ENCODE data around the gene UVSSA. TPM values are rescaled to one million over a fixed set of nuclear protein-coding genes. Genes with fewer than 3 reads are reported as not detected.
A peak's percentile ranks its signal among the peaks of the same experiment; 100 is the strongest.

Gene UVSSA
- total RNA-seq, 1 donor from 2014 or later = 5.9 TPM

DNA sequence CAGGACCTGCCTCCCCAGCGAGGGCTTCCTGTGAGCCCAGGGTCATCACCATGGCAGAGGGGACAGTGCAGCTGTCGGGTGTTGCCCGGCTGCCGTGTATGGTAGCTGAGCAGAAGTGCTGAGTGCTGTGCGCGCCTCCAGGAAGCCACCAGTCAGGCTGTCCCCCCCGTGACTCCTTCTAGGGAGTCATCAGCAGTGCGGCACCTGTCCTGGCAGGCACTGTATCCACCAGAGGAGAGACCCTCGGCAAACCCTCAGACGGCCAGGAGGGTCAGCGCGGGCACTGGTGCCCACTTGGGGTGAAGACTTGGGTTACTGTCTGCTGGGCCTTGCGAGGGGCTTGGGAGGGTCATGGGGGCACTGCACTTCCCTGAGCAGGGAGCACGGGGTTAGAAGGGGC, 8.4 kb downstream of the UVSSA start:
- H3K36me3 ChIP-seq = peaks cover 30% of the 10 kb centered on the region
- TF ChIP-seq, protein P1, sequence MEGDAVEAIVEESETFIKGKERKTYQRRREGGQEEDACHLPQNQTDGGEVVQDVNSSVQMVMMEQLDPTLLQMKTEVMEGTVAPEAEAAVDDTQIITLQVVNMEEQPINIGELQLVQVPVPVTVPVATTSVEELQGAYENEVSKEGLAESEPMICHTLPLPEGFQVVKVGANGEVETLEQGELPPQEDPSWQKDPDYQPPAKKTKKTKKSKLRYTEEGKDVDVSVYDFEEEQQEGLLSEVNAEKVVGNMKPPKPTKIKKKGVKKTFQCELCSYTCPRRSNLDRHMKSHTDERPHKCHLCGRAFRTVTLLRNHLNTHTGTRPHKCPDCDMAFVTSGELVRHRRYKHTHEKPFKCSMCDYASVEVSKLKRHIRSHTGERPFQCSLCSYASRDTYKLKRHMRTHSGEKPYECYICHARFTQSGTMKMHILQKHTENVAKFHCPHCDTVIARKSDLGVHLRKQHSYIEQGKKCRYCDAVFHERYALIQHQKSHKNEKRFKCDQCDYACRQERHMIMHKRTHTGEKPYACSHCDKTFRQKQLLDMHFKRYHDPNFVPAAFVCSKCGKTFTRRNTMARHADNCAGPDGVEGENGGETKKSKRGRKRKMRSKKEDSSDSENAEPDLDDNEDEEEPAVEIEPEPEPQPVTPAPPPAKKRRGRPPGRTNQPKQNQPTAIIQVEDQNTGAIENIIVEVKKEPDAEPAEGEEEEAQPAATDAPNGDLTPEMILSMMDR (IDR thresholded peaks at IDR 0.05; ENCODE audit: borderline replicate concordance) = no peak
- H3K27me3 ChIP-seq (ENCODE audit: low read depth) = no peaks in the 10 kb centered on the region
- peaks cover 6% of the 10 kb centered on the region for H3K4me1 ChIP-seq
- intact Hi-C loops (cut with micrococcal nuclease) = loop anchor here (10.0 kb wide), 2 partner anchors 279 to 369 kb away; partner anchors contain the start of genes TACC3 and TMEM129
- no peaks in the 10 kb centered on the region for H3K9me3 ChIP-seq (replicated peaks)
- no peak for DNase-seq
- H3K27ac ChIP-seq (replicated peaks) = no peak overlapping the region
- no peak overlapping the region for H3K4me3 ChIP-seq

DNA sequence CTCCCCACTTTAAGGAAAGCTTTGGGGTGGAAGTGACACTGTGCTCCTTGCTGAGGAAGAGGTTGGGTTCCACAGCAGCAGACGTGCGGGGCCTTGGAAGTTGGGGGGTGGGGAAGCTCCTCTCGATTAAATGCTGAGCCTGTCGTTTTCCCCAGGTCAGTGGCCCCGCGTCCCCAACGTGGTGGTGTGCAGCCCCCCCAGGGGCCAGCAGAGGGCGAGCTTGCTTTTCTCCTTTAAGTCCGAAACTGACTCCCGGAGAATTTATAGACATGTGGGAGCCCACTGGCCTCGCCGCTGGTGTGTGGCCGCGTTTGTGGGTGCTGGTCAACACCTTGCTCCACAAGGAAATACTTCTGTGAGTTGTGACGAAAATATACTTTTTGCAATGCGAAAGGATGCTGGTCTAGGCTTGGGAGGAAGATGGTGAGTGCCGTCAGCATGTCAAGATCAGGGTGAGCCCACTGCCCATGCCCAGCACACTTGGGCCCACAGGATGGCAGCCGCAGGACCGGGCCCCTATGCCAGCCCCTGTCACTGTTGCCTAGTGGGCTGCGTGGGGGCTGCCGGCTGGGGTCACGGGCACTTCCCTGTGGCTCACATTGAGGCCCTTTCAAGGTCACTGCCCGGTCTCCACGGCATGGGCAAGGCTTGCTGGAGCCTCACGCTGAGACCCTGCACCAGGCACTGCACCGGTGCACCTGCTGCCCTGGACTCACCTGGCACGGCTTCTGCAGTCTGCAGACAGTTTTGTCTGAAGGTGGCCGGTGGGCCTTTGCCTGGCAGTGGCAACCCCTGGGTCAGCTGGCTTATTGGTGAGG, 9.4 kb downstream of the UVSSA start:
- Histone ChIP-seq H3K36me3 (peaks cover 30% of the 10 kb centered on the region), H3K4me3 (no peak overlapping the region), H3K27ac (replicated peaks) (no peak overlapping the region), H3K9me3 (replicated peaks) (no peaks in the 10 kb centered on the region), H3K4me1 (peaks cover 6% of the 10 kb centered on the region), H3K27me3 (ENCODE audit: low read depth) (no peaks in the 10 kb centered on the region)
- TF ChIP-seq, protein P1 (IDR thresholded peaks at IDR 0.05; ENCODE audit: borderline replicate concordance) = peak; percentile 91
- DNase-seq = peak; percentile 64
- intact Hi-C loops (cut with micrococcal nuclease) = loop anchor here (10.0 kb wide), 2 partner anchors 278 to 368 kb away; partner anchors contain the start of genes TACC3 and TMEM129

DNA sequence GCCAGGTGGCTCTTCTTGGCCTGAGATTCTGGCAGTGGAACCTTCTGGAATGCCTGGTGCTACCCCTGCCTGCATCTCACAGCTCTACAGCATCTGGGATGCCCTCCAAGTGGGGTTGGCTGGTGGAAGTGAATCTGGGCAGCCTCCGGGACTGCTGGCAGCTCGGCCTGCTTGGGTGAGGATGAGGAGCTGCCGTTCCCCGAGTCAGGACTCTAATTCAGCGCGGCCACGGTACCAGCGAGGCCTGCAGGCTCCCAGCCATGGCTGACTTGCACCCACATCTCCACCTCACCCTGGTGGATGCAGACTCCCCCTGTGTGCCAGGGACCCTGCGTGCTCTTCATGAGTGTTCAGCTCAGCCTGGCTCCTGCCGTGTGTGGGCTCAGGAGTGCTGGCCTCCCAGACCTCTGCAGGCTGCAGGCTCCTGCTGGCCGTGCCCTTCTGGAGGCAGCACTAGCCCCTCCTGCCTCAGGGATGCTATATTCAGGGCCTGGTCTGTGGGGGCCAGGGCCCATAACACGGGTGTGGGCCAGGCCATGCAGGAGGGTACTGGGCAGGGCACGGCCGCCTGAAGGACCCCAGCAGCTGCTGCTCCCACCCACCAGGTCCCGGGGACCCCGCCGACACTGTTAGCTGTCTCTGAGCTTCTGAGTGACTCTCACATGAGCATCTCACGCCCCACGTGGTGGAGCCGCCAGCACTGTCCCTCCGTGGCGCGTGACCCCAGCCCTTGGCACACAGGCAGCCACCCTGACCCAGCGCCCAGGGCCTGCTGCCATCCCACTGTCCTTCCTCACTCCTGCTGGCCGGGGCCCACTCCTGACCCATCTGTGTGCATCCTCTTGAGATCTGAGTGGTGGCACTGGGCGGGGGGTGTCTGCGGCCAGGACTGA, 10.6 kb downstream of the UVSSA start:
- intact Hi-C loops (cut with micrococcal nuclease) = loop anchor here (10.0 kb wide), 2 partner anchors 277 to 367 kb away; partner anchors contain the start of genes TACC3 and TMEM129
- H3K27ac ChIP-seq (replicated peaks) = no peak overlapping the region
- H3K4me3 ChIP-seq = no peak overlapping the region
- peaks cover 30% of the 10 kb centered on the region for H3K36me3 ChIP-seq
- no peaks in the 10 kb centered on the region for H3K9me3 ChIP-seq (replicated peaks)
- peaks cover 3% of the 10 kb centered on the region for H3K4me1 ChIP-seq
- TF ChIP-seq, protein P1 (IDR thresholded peaks at IDR 0.05; ENCODE audit: borderline replicate concordance) = no peak
- DNase-seq = no peak
- no peaks in the 10 kb centered on the region for H3K27me3 ChIP-seq (ENCODE audit: low read depth)

DNA sequence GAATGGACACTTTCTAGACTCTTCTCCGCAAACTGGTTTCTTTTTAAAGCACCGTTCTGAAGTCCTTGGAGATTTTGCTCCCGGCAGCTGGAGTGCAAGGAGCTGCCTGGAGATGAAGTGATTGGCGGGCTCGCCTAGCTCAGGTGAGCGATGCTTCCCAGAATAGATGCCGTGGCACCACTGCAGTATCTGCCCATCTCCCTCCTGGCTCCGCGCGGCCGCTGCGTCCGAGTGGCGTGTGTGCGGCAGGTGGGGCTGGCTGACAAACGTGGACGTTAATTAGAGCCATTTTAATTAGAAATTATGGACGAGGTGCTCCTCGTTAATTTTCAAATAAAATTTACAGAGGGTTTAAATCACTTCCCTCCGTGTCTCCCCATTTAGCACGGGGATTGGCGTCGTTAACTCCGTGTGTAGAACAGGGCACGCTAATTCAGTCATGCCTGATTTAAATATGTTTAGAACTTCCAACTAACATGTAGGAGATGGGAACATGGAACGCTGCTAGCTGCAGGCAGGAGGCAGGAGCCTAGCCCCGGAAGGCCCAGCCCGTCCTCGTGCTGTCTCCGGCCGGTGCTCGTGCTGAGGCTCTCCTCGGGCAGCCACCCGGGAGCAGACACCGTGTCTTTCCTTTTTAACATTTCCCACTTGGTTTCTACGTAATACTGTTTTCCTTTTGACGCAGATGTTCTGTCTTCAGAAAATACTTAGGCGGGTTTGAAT, 11.6 kb downstream of the UVSSA start:
- no peak overlapping the region for H3K4me3 ChIP-seq
- TF ChIP-seq, protein P1 (IDR thresholded peaks at IDR 0.05; ENCODE audit: borderline replicate concordance) = no peak
- no peaks in the 10 kb centered on the region for H3K9me3 ChIP-seq (replicated peaks)
- no peak overlapping the region for H3K27ac ChIP-seq (replicated peaks)
- H3K4me1 ChIP-seq = peaks cover 3% of the 10 kb centered on the region
- no peak for DNase-seq
- no peaks in the 10 kb centered on the region for H3K27me3 ChIP-seq (ENCODE audit: low read depth)
- peaks cover 21% of the 10 kb centered on the region for H3K36me3 ChIP-seq
- intact Hi-C loops (cut with micrococcal nuclease) = loop anchor here (10.0 kb wide), 2 partner anchors 276 to 366 kb away; partner anchors contain the start of genes TACC3 and TMEM129

DNA sequence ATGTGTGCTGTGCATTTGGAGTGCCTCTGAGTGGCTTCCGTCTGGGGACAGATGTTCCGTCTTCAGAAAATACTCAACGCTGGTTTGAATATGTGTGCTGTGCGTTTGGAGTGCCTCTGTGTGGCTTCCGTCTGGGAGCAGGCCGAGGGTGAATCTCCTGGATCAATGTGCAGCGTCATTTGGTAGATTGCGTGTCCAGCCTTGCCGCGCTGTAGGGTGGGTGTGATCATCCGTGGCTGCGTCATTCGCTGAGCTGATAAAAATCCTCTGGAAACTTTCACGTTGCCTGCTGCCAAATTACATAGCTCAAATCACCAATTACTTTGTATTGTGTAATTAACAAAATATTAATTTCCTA, 12.1 kb downstream of the UVSSA start:
- H3K4me1 ChIP-seq = peaks cover 3% of the 10 kb centered on the region
- no peaks in the 10 kb centered on the region for H3K27me3 ChIP-seq (ENCODE audit: low read depth)
- no peak for DNase-seq
- H3K27ac ChIP-seq (replicated peaks) = no peak overlapping the region
- peaks cover 20% of the 10 kb centered on the region for H3K36me3 ChIP-seq
- H3K9me3 ChIP-seq (replicated peaks) = no peaks in the 10 kb centered on the region
- TF ChIP-seq, protein P1 (IDR thresholded peaks at IDR 0.05; ENCODE audit: borderline replicate concordance) = no peak
- no peak overlapping the region for H3K4me3 ChIP-seq
- intact Hi-C loops (cut with micrococcal nuclease) = loop anchor here (10.0 kb wide), 2 partner anchors 276 to 366 kb away; partner anchors contain the start of genes TACC3 and TMEM129
